Measurements from ENCODE around the gene PCDH1.

PCDH1 gene

DNA sequence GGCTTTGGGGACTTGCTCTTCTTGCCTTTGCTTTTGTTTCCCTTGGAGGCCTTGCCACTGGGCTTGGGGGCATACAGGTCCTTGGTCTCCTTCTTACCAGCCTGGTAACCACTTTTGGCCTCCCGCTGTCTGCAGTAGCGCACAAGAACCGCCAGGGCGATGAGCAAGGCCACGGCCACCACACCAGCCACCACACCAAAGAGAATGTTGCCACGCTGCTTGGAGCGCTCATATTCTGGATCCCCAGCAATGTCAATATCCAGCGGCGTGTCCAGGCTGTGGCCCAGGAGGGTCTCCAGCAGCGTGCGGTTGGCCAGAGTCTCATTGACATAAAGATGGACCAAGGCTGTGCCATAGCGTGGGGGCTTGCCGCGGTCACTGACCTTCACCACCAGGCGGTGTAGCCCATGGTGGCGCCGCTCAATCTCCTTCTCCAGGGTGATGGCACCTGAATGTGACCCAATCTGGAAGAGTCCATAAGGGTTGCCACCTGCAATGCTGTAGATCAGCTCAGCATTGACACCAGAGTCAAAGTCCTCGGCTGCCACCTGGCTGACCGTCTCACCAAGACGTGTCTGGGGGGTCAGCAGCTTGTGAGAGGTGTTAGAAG, 14.5 kb downstream of the PCDH1 start:
- no peaks in the 10 kb centered on the region for H3K27me3 ChIP-seq
- DNase-seq: no peak
- H3K9me3 ChIP-seq: no peaks in the 10 kb centered on the region
- TF ChIP-seq, protein P1, sequence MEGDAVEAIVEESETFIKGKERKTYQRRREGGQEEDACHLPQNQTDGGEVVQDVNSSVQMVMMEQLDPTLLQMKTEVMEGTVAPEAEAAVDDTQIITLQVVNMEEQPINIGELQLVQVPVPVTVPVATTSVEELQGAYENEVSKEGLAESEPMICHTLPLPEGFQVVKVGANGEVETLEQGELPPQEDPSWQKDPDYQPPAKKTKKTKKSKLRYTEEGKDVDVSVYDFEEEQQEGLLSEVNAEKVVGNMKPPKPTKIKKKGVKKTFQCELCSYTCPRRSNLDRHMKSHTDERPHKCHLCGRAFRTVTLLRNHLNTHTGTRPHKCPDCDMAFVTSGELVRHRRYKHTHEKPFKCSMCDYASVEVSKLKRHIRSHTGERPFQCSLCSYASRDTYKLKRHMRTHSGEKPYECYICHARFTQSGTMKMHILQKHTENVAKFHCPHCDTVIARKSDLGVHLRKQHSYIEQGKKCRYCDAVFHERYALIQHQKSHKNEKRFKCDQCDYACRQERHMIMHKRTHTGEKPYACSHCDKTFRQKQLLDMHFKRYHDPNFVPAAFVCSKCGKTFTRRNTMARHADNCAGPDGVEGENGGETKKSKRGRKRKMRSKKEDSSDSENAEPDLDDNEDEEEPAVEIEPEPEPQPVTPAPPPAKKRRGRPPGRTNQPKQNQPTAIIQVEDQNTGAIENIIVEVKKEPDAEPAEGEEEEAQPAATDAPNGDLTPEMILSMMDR (IDR thresholded peaks at IDR 0.05; ENCODE audit: low read depth, low read length): no peak
- peaks cover 48% of the 10 kb centered on the region for H3K36me3 ChIP-seq
- no peak overlapping the region for H3K4me3 ChIP-seq (ENCODE audit: low read depth, low read length)
- H3K4me1 ChIP-seq: no peaks in the 10 kb centered on the region; the same call in 1 of the 2 replicates

DNA sequence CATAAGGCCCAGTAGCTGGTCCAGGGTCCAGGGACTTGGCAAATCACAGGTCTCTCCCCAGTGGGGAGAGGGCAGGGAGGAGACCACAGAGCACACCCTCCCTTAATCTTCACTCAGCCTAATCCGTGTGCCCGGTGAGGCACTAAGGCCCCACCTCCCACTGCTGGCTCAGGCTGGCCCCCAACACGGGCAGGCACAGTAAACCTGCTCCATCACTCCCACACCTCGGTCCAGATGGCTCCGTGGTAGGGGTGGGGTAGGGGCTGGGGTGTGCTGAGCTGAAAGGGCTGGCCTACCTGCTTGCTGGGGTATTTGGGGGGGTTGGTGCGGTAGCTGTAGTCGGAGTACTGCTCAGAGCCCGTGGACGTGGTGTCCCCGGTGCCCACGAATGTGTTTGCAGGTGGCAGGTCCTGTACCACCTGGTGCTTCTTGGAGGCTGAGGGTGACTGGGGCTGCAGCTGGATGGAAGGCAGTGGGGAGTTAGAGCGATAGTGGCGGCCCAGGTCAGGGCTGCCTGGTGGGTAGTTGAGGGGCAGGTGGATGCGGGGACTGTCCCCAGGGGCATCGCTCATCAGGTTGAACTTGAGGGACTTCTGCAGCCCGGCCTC, 15.2 kb downstream of the PCDH1 start:
- DNase-seq: no peak
- Histone ChIP-seq H3K4me3 (ENCODE audit: low read depth, low read length) (no peak overlapping the region), H3K27me3 (no peaks in the 10 kb centered on the region), H3K36me3 (peaks cover 41% of the 10 kb centered on the region), H3K4me1 (no peaks in the 10 kb centered on the region; the same call in 1 of the 2 replicates), H3K9me3 (no peaks in the 10 kb centered on the region)
- TF ChIP-seq, protein P1 (IDR thresholded peaks at IDR 0.05; ENCODE audit: low read depth, low read length): no peak

DNA sequence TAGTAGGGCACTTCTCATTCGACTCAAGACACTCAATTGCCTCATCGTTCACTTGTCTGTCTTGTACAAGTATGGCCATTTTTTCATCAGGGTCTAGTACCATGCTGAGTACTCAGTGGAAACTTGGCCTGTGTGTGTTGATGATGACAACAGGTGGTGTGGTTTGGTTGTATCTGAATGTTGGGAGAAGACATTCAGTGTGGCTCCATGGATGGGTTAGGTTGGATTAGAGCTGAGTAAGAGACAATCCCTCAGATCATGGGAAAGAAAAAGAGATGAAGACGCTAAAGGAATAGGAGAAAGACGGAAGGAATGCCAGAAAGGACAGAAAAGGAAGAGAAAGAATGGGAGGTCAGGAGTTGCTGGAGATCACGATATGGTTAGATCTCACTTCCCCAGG, 17.0 kb downstream of the PCDH1 start:
- Histone ChIP-seq H3K4me3 (ENCODE audit: low read depth, low read length) (no peak overlapping the region), H3K27me3 (no peaks in the 10 kb centered on the region), H3K4me1 (peaks cover 3% of the 10 kb centered on the region; the same call in 1 of the 2 replicates), H3K9me3 (no peaks in the 10 kb centered on the region), H3K36me3 (peaks cover 28% of the 10 kb centered on the region)
- DNase-seq: no peak
- TF ChIP-seq, protein P1 (IDR thresholded peaks at IDR 0.05; ENCODE audit: low read depth, low read length): no peak

DNA sequence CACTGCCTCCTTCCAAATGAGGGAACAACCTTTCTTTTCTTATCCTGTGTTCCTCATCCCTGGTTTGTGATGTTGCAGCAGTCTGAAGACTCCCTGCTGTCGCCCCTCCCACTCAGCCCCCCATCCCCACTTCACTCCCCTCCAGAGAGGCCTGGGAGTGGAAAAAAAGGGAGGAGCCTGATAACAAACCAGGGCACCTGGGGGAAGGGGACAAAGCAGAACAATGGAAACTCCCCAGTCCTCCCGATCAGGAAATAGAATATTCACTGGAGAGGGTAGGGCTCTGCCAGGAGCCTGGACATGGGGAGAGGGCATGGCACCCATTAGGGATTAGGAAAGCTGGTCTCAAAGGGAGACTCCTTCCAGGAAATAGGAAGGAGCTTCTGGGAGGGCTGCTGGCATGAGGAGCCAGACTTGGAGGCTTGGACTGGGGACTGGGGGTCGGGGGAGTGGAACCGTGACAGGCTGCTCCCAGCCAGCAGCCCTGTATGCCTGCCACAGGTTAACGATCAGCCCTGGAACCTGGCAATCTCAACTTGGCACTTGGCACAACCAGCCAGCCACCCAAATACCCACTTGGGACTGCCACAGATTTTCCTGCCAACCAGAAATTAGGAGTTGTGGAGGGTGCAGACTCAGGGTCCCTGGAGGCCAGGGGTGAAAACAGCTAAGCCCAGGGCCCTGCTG, 20.0 kb downstream of the PCDH1 start:
- Histone ChIP-seq H3K36me3 (peaks cover 6% of the 10 kb centered on the region), H3K4me3 (ENCODE audit: low read depth, low read length) (no peak overlapping the region), H3K4me1 (peaks cover 14% of the 10 kb centered on the region), H3K27me3 (no peaks in the 10 kb centered on the region), H3K9me3 (no peaks in the 10 kb centered on the region)
- no peak for DNase-seq
- TF ChIP-seq, protein P1 (IDR thresholded peaks at IDR 0.05; ENCODE audit: low read depth, low read length): no peak

DNA sequence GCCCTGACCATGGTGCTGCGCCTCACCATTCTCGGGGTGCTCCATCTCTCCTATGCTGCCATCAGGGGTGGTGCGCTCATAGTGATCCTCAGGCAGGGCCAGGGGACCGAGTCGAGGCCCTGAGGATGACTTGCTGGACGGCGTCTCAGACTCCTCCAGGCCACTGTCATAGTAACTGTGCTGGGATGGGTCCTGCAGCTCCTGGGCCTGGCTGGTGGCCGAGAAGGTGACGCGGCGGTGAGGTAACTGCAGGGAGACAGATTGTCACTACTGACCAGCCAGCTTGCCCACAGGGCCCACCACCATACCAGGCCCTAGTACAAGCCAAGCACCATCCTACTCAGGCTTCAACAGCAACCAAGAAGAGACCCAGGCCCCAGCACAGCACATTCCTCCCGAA, 21.0 kb downstream of the PCDH1 start:
- Histone ChIP-seq H3K9me3 (no peaks in the 10 kb centered on the region), H3K27me3 (no peaks in the 10 kb centered on the region), H3K4me3 (ENCODE audit: low read depth, low read length) (no peak overlapping the region), H3K4me1 (peaks cover 14% of the 10 kb centered on the region), H3K36me3 (peaks cover 5% of the 10 kb centered on the region; the same call in 1 of the 2 replicates)
- TF ChIP-seq, protein P1 (IDR thresholded peaks at IDR 0.05; ENCODE audit: low read depth, low read length): no peak
- no peak for DNase-seq
